ENCODE data around the gene PFDN6.
A peak's percentile ranks its signal among the peaks of the same experiment; 100 is the strongest.
"Not testable (repeated sequence)": the region's sequence is repeated elsewhere in the genome, so short reads cannot be mapped to it uniquely, and the experiment has no call there.

The PFDN6 gene

GRCh38 chr6:33279971-33280511 is 9.4 kb upstream of the PFDN6 start:
- H3K9me2 ChIP-seq (replicated peaks; ENCODE audit: control insufficient read depth, low read length) = no peaks in the 10 kb centered on the region
- TF ChIP-seq CTCF (IDR thresholded peaks at IDR 0.05; ENCODE audit: low read depth, low read length, poor library complexity, severe bottlenecking) (peak; percentile 98), EZH2phosphoT487 (IDR thresholded peaks at IDR 0.05; ENCODE audit: borderline replicate concordance, low read length) (no peak)
- H3K36me3 ChIP-seq (ENCODE audit: control insufficient read depth, low read length) = peaks cover 89% of the 10 kb centered on the region
- no peak overlapping the region for H3K4me2 ChIP-seq (ENCODE audit: low read length)
- H3K4me3 ChIP-seq (ENCODE audit: low read length) = no peak overlapping the region
- peaks cover 9% of the 10 kb centered on the region for H3K79me2 ChIP-seq (ENCODE audit: control insufficient read depth, low read length)
- no peaks in the 10 kb centered on the region for H3K9me3 ChIP-seq (ENCODE audit: control insufficient read depth, insufficient read depth, low read length)
- H3K27ac ChIP-seq (ENCODE audit: low read depth, low read length) = peak overlapping the region; percentile 37; the same call in 1 of the 2 replicates
- H3K27me3 ChIP-seq (ENCODE audit: control insufficient read depth, low read length) = no peaks in the 10 kb centered on the region
- peaks cover 2% of the 10 kb centered on the region for H4K20me1 ChIP-seq (ENCODE audit: control insufficient read depth, insufficient read depth, low read depth, low read length)
- H3F3A ChIP-seq (ENCODE audit: control insufficient read depth, insufficient read depth) = peaks cover 47% of the 10 kb centered on the region
- H3K4me1 ChIP-seq (ENCODE audit: control insufficient read depth, low read length) = peaks cover 52% of the 10 kb centered on the region

- peaks cover 4% of the 10 kb centered on the region for H3K79me2 ChIP-seq (ENCODE audit: control insufficient read depth, low read length)
- H3K27ac ChIP-seq (ENCODE audit: low read depth, low read length) = peak overlapping the region; percentile 37; the same call in 1 of the 2 replicates
These were observed 8.9 kb upstream of the PFDN6 start for GRCh38 chr6:33280539-33280938.

GRCh38 chr6:33285214-33285613 is 4.2 kb upstream of the PFDN6 start:
- not testable (repeated sequence) for H3K27me3 ChIP-seq (ENCODE audit: control insufficient read depth, low read length); H3K4me2 ChIP-seq (ENCODE audit: low read length); H4K20me1 ChIP-seq (ENCODE audit: control insufficient read depth, insufficient read depth, low read depth, low read length); H3K9me2 ChIP-seq (replicated peaks; ENCODE audit: control insufficient read depth, low read length); H3F3A ChIP-seq (ENCODE audit: control insufficient read depth, insufficient read depth); H3K27ac ChIP-seq (ENCODE audit: low read depth, low read length); H3K4me3 ChIP-seq (ENCODE audit: low read length); H3K9me3 ChIP-seq (ENCODE audit: control insufficient read depth, insufficient read depth, low read length)
- peaks cover 36% of the 10 kb centered on the region for H3K79me2 ChIP-seq (ENCODE audit: control insufficient read depth, low read length)
- H3K36me3 ChIP-seq (ENCODE audit: control insufficient read depth, low read length) = peaks cover 77% of the 10 kb centered on the region
- peaks cover 19% of the 10 kb centered on the region for H3K4me1 ChIP-seq (ENCODE audit: control insufficient read depth, low read length)

More at GRCh38 chr6:33280539-33280938, 8.9 kb upstream of the PFDN6 start:
- TF ChIP-seq CTCF (IDR thresholded peaks at IDR 0.05; ENCODE audit: low read depth, low read length, poor library complexity, severe bottlenecking) (no peak), EZH2phosphoT487 (IDR thresholded peaks at IDR 0.05; ENCODE audit: borderline replicate concordance, low read length) (no peak)
- Histone ChIP-seq H3K9me3 (ENCODE audit: control insufficient read depth, insufficient read depth, low read length) (no peaks in the 10 kb centered on the region), H3K36me3 (ENCODE audit: control insufficient read depth, low read length) (peaks cover 88% of the 10 kb centered on the region), H3K4me2 (ENCODE audit: low read length) (no peak overlapping the region), H3K4me3 (ENCODE audit: low read length) (no peak overlapping the region), H3K4me1 (ENCODE audit: control insufficient read depth, low read length) (peaks cover 47% of the 10 kb centered on the region), H4K20me1 (ENCODE audit: control insufficient read depth, insufficient read depth, low read depth, low read length) (no peaks in the 10 kb centered on the region; the same call in 1 of the 2 replicates), H3K27me3 (ENCODE audit: control insufficient read depth, low read length) (no peaks in the 10 kb centered on the region), H3K9me2 (replicated peaks; ENCODE audit: control insufficient read depth, low read length) (no peaks in the 10 kb centered on the region), H3F3A (ENCODE audit: control insufficient read depth, insufficient read depth) (peaks cover 42% of the 10 kb centered on the region)

- Histone ChIP-seq H3K9me2 (replicated peaks; ENCODE audit: control insufficient read depth, low read length) (no peaks in the 10 kb centered on the region), H3K27ac (ENCODE audit: low read depth, low read length) (no peak overlapping the region), H3K4me2 (ENCODE audit: low read length) (peak overlapping the region; percentile 87), H4K20me1 (ENCODE audit: control insufficient read depth, insufficient read depth, low read depth, low read length) (no peaks in the 10 kb centered on the region), H3K36me3 (ENCODE audit: control insufficient read depth, low read length) (peaks cover 82% of the 10 kb centered on the region), H3K4me1 (ENCODE audit: control insufficient read depth, low read length) (peaks cover 25% of the 10 kb centered on the region), H3K9me3 (ENCODE audit: control insufficient read depth, insufficient read depth, low read length) (no peaks in the 10 kb centered on the region), H3K4me3 (ENCODE audit: low read length) (peak overlapping the region; percentile 93), H3F3A (ENCODE audit: control insufficient read depth, insufficient read depth) (peaks cover 13% of the 10 kb centered on the region; the same call in 1 of the 2 replicates), H3K27me3 (ENCODE audit: control insufficient read depth, low read length) (no peaks in the 10 kb centered on the region), H3K79me2 (ENCODE audit: control insufficient read depth, low read length) (peaks cover 55% of the 10 kb centered on the region)
- TF ChIP-seq EZH2phosphoT487 (IDR thresholded peaks at IDR 0.05; ENCODE audit: borderline replicate concordance, low read length) = no peak
- TF ChIP-seq CTCF (IDR thresholded peaks at IDR 0.05; ENCODE audit: low read depth, low read length, poor library complexity, severe bottlenecking) = no peak
These were observed 2.2 kb upstream of the PFDN6 start for GRCh38 chr6:33286946-33287914.
